Heart right ventricle (tissue), 16 donors: Measurements from ENCODE around the gene EDIL3. TPM values are rescaled to one million over a fixed set of nuclear protein-coding genes. Genes with fewer than 3 reads are reported as not detected.

Experiments
- ATAC-seq, 8 donors: fragments of 200-7000 bp; cut with Tn5 transposase; one replicate each; pipeline ENCODE4 v1.9.1; 2020; ENCODE audit warnings: mild to moderate bottlenecking in 8 of 8, moderate library complexity in 8 of 8, moderate number of reproducible peaks in 1 of 8
- DNase-seq, 2 donors: peaks; one replicate each; pipeline ENCODE4 v3.0.0-alpha.2; 2020
- H3K27ac ChIP-seq, 10 donors: fragments of 200-600 bp; sonication (generic) in 2 of 10; one replicate each; pipeline versions ENCODE4 v1.5.0 to v1.8.0; 2020 to 2022; ENCODE audit warnings: mild to moderate bottlenecking in 3 of 10
- H3K27me3 ChIP-seq, 7 donors: fragments of 200-600 bp; one replicate each; pipeline ENCODE4 v1.8.0; 2021 to 2022; ENCODE audit warnings: mild to moderate bottlenecking in 2 of 7
- H3K36me3 ChIP-seq, 9 donors: fragments of 200-600 bp; sonication (generic) in 1 of 9; one replicate each; pipeline versions ENCODE4 v1.5.0 to v1.8.0; 2020 to 2022; ENCODE audit warnings: mild to moderate bottlenecking in 2 of 9
- H3K4me1 ChIP-seq, 9 donors: fragments of 200-600 bp; sonication (generic) in 1 of 9; one replicate each; pipeline versions ENCODE4 v1.5.0 to v1.8.0; 2020 to 2022; ENCODE audit warnings: mild to moderate bottlenecking in 4 of 9
- H3K4me3 ChIP-seq, 10 donors: fragments of 200-600 bp; sonication (generic) in 2 of 10; one replicate each; pipeline versions ENCODE4 v1.5.0 to v1.8.0; 2020 to 2022; ENCODE audit warnings: mild to moderate bottlenecking in 7 of 10, moderate library complexity in 2 of 10
- H3K9me3 ChIP-seq, 11 donors: fragments of 200-600 bp in 10 of 11; sonication (generic) in 2 of 11; one replicate each; pipeline versions ENCODE4 v1.5.0 to v1.8.0; 2013 to 2022; ENCODE audit warnings: mild to moderate bottlenecking in 2 of 11, control low read depth in 1 of 11, moderate library complexity in 1 of 11
- CTCF ChIP-seq, 9 donors: fragments of 200-600 bp; sonication (generic) in 2 of 9; IDR thresholded peaks; one replicate each; pipeline versions ENCODE4 v1.5.0 to v1.8.0; 2021 to 2022; ENCODE audit warnings: antibody characterized with exemption in 9 of 9, mild to moderate bottlenecking in 5 of 9, moderate library complexity in 1 of 9
- WGBS, 2 donors: extraction: QIAGEN DNeasy Blood & Tissue Kit; methylation state at CpG; one replicate each; pipeline ENCODE4 v1.1.7; 2013; ENCODE audit warnings: inconsistent platforms in 1 of 2; 5-methylcytosine and 5-hydroxymethylcytosine counted together
- intact Hi-C, 10 donors: fragments of 100-400 bp; cut with DNase I; formaldehyde crosslinking; loops; one replicate each; pipeline versions ENCODE4 v1.11.1 to v1.14.2; 2022
- polyA plus RNA-seq, 2 donors: library from polyadenylated mRNA; stranded (reverse); fragments of 200-250 nt; gene quantifications; one replicate each; pipeline ENCODE4 v1.2.3, GENCODE V29; 2013
- total RNA-seq, 10 donors: library from RNA; stranded (reverse); fragmentation: NEBNext Ultra II Directional in 3 of 10; extraction: Animal tissue kit (Norgen Biotek cat#: 25700) in 3 of 10; gene quantifications; one replicate each; pipeline versions ENCODE4 v1.2.1 to v1.2.4, GENCODE V29; 2021 to 2023
- donor health status: Arrhythmogenic right ventricular cardiomyopathy.
- donor health status: ischemic (EF 13 %, LVEDD 7.1; RV severe dilation, severe dysfunction).
- donor health status: healthy with polysubstance abuse.
- donor health status: DM: no; HTN: yes; CAD: no.
- donor health status: DM: no; HTN: no; CAD: no.
- donor health status: ischemic (EF 25% LVEDD 6.9; RV normal size, moderate dysfunction).
- donor health status: ischemic (EF 25% LVEDD 5.7; RV mildly dilated, moderate dysfunction).
- donor health status: healthy.
- donor health status: DM: yes; HTN: yes; CAD: no.
- donor health status: Ischemic cardiomyopathy.
- donor health status: ischemic (EF 35%, LVEDD 5.7; RV mildly dilated, moderate dysfunction).
- donor health status: nonischemic (EF 11% LVEDD 7.7; RV severe dilation, severe dysfunction).
- donor health status: DM: yes; HTN: yes; CAD: no.
- donor health status: PGD.
- donor health status: ischemic (EF 29% LVEDD 5.4; RV normal size, mild dysfunction).
- donor health status: nonischemic (EF 23%, LVEDD 6.1; RV moderate dilation, normal function).

Gene EDIL3
- total and polyA plus RNA-seq, 12 donors, result 1.6 to 10.0 (median 3.9) TPM

GRCh38 chr5:84385705-84386104 lies 1.0 kb upstream of the EDIL3 start:
- intact Hi-C loops, result no loop called here
- TF ChIP-seq CTCF (IDR thresholded peaks at IDR 0.05), result no peak
- WGBS, 2 donors, result 65 to 76% methylated on average over 2 of the region's 2 CpGs
- no peak overlapping the region for H3K27ac ChIP-seq
- DNase-seq (no peak), ATAC-seq (no peak)
- peaks cover 0 to 23% (median 5%) of the 10 kb centered on the region in 9 donors for H3K4me1 ChIP-seq
- peak overlapping the region in 2 of 10 donors; percentile 57 for H3K4me3 ChIP-seq
- H3K36me3 ChIP-seq, result no peaks in the 10 kb centered on the region
- H3K9me3 ChIP-seq, result no peaks in the 10 kb centered on the region
- peaks cover 0 to 63% (median 44%) of the 10 kb centered on the region in 7 donors for H3K27me3 ChIP-seq

GRCh38 chr5:84383816-84384603 lies 670 bp downstream of the EDIL3 start:
- Histone ChIP-seq H3K4me1 (peaks cover 0 to 23% (median 5%) of the 10 kb centered on the region in 9 donors), H3K27me3 (peaks cover 0 to 75% (median 50%) of the 10 kb centered on the region in 7 donors), H3K27ac (peak overlapping the region in 7 of 10 donors; percentile 8 to 57 (median 40)), H3K4me3 (peak overlapping the region; percentile 9 to 57 (median 53)), H3K36me3 (no peaks in the 10 kb centered on the region), H3K9me3 (no peaks in the 10 kb centered on the region)
- 1% methylated on average over 71 to 73 of the region's 73 CpGs for WGBS, 2 donors
- ATAC-seq (peak; percentile 8 to 64 (median 30)), DNase-seq (peak in 1 of 2 donors; percentile 15)
- intact Hi-C loops, result loop anchor here in 1 of 10 donors (5.0 kb wide), 1 partner anchor 662 kb away; the partner anchor contains the start of gene HAPLN1
- no peak for TF ChIP-seq CTCF (IDR thresholded peaks at IDR 0.05)

- ATAC-seq (peak in 4 of 8 donors; percentile 9 to 34 (median 25)), DNase-seq (no peak)
- Histone ChIP-seq H3K36me3 (no peaks in the 10 kb centered on the region), H3K4me1 (peaks cover 0 to 23% (median 5%) of the 10 kb centered on the region in 9 donors), H3K27ac (peak overlapping the region in 4 of 10 donors; percentile 51 to 70 (median 56)), H3K27me3 (peaks cover 0 to 75% (median 50%) of the 10 kb centered on the region in 7 donors), H3K4me3 (peak overlapping the region; percentile 9 to 57 (median 53)), H3K9me3 (no peaks in the 10 kb centered on the region)
- intact Hi-C loops, result loop anchor here in 1 of 10 donors (5.0 kb wide), 1 partner anchor 661 kb away; the partner anchor contains the start of gene HAPLN1
- 2 to 3% methylated on average over 26 of the region's 26 CpGs for WGBS, 2 donors
- TF ChIP-seq CTCF (IDR thresholded peaks at IDR 0.05), result no peak
Observed at GRCh38 chr5:84383296-84383815, 1.3 kb downstream of the EDIL3 start.
